ENCODE measurements around the gene FAM120C.

FAM120C gene

DNA sequence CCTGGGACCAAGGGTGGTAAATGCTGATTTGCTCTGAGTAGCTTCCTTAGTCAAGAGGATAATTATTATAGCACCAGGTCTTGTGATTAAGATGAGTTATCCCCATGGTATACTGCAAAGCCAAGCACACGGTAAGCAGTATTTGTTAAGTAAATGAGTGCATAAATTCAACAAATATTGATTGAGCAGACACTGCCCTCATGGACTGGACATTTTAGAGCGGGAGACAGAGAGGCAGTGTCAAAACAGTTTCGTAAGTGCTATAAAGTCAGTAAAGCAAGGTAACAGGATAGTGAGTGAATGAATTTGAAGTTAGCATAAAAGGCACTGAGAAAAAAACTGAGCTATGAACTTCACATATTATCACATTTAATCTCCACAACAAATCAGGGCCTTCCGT, 152.7 kb downstream of the FAM120C start:
- DNase-seq: no peak

DNA sequence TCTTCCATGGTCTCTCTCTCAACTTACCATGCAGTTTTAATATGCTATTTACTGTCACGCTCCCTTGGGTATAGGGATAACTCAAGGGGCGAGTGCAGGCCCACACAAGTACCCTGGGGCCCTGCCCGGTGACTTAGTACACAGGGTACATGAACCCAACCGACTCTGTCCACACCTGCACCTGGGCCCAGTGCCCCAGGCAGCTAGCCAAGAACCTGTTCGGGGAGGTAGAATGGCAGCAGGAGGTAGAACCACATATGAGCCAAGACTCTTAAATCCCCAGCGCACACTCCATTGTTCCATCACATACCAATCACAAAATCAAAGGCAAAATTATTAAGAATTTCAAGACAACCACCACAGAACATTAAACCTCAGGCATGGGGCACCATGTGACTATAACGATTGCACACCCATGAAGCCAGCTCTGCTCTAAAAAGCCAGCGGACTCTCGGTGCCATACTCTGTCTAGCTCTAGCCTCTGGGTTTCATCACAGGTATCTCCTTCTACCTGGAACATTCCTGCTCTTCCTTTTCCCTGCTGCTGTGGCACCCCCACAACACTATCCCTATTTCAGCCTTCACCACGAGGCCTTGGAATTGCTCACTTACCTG, 153.4 kb downstream of the FAM120C start:
- no peak for DNase-seq

- DNase-seq: no peak
These were observed 158.7 kb downstream of the FAM120C start for GRCh38 chrX:54024350-54024749.

Measured in activated naive CD4-positive, alpha-beta T cell treated with anti-CD3 and anti-CD28 coated beads, Interleukin-2, amount 50 U/mL, for 16 hours (primary cell).